HEK293 (cell line): ENCODE data around the gene CYP24A1.

Experiments used
- CTCF ChIA-PET: fragments of 350-600 bp; formaldehyde crosslinking; extraction: SDS; loops from one replicate; lab custom pipeline; 2021; ENCODE audit warnings: antibody characterized with exemption; lab: Yijun Ruan, JAX
- POLR2A ChIA-PET: fragments of 300-600 bp; formaldehyde crosslinking; extraction: SDS; loops from one replicate; lab custom pipeline; 2020; ENCODE audit warnings: antibody characterized with exemption, inconsistent platforms; lab: Yijun Ruan, JAX
- H3K27ac ChIP-seq: fragments of 200-500 bp; sonication (Bioruptor generic); 2 replicates; pipeline ENCODE4 v1.5.1; 2014; ENCODE audit warnings: low read depth, low read length, control low read depth, inconsistent platforms; ENCODE audit errors: extremely low read depth
- H3K36me3 ChIP-seq, 2 experiments: fragments of 200-500 bp in 1 of 2; sonication (Bioruptor generic) in 1 of 2; 1 replicate in 1 of 2; 2 replicates in 1 of 2; pipeline ENCODE4 v1.5.1; 2014 to 2017; ENCODE audit warnings: inconsistent platforms in 2 of 2, low read length in 2 of 2; ENCODE audit not compliant: control insufficient read depth in 2 of 2, insufficient read depth in 1 of 2
- H3K4me1 ChIP-seq: fragments of 200-500 bp; sonication (Bioruptor generic); 2 replicates; pipeline ENCODE4 v1.5.1; 2014; ENCODE audit warnings: mild to moderate bottlenecking, low read length, inconsistent platforms; ENCODE audit not compliant: control insufficient read depth, insufficient read depth
- H3K4me3 ChIP-seq: 2 replicates; pipeline ENCODE4 v1.5.1; 2011; ENCODE audit warnings: low read depth, mild to moderate bottlenecking, control low read depth, low read length, moderate library complexity
- H3K9me3 ChIP-seq: fragments of 200-500 bp; sonication (Bioruptor generic); 2 replicates; pipeline ENCODE4 v1.5.1; 2014; ENCODE audit warnings: low read depth, low read length, inconsistent platforms; ENCODE audit not compliant: control insufficient read depth, insufficient read depth
- GLI4 ChIP-seq: fragments of 450-650 bp; formaldehyde crosslinking; IDR thresholded peaks from 2 replicates; pipeline ENCODE4 v1.5.1; 2016; ENCODE audit warnings: missing biosample characterization, missing genetic modification characterization
- PATZ1 ChIP-seq: fragments of 450-650 bp; formaldehyde crosslinking; IDR thresholded peaks from 2 replicates; pipeline ENCODE4 v1.5.1; 2016; ENCODE audit warnings: missing biosample characterization, missing genetic modification characterization
- REPIN1 ChIP-seq: fragments of 450-650 bp; formaldehyde crosslinking; IDR thresholded peaks from 2 replicates; pipeline ENCODE4 v1.5.1; 2017; ENCODE audit warnings: missing biosample characterization, missing genetic modification characterization, low read depth
- SALL2 ChIP-seq: fragments of 450-650 bp; formaldehyde crosslinking; IDR thresholded peaks from 2 replicates; pipeline ENCODE4 v1.5.0; 2017; ENCODE audit warnings: missing biosample characterization, mild to moderate bottlenecking, missing genetic modification characterization, borderline replicate concordance
- SCRT1 ChIP-seq: fragments of 450-650 bp; formaldehyde crosslinking; IDR thresholded peaks from 2 replicates; pipeline ENCODE4 v1.5.1; 2016; ENCODE audit warnings: missing biosample characterization, missing genetic modification characterization, borderline replicate concordance
- SP7 ChIP-seq: fragments of 450-650 bp; formaldehyde crosslinking; IDR thresholded peaks from 2 replicates; pipeline ENCODE4 v1.5.1; 2016; ENCODE audit warnings: missing biosample characterization, missing genetic modification characterization
- YY1 ChIP-seq: fragments of 450-650 bp; formaldehyde crosslinking; IDR thresholded peaks from 2 replicates; pipeline ENCODE4 v1.5.1; 2018; ENCODE audit warnings: missing biosample characterization, missing genetic modification characterization
- ZBTB10 ChIP-seq: fragments of 450-650 bp; formaldehyde crosslinking; IDR thresholded peaks from 2 replicates; pipeline ENCODE4 v1.5.1; 2016; ENCODE audit warnings: missing biosample characterization, missing genetic modification characterization
- ZBTB20 ChIP-seq: fragments of 450-650 bp; formaldehyde crosslinking; IDR thresholded peaks from 2 replicates; pipeline ENCODE4 v1.5.1; 2016; ENCODE audit warnings: missing biosample characterization, missing genetic modification characterization
- ZNF184 ChIP-seq: fragments of 450-650 bp; IDR thresholded peaks from 2 replicates; pipeline ENCODE4 v1.5.1; 2018; ENCODE audit warnings: missing biosample characterization, mild to moderate bottlenecking, missing genetic modification characterization
- ZNF221 ChIP-seq: fragments of 450-650 bp; formaldehyde crosslinking; IDR thresholded peaks from 2 replicates; pipeline ENCODE4 v1.5.1; 2017; ENCODE audit warnings: missing biosample characterization, missing genetic modification characterization, borderline replicate concordance
- ZNF274 ChIP-seq, 2 experiments: fragments of 200-500 bp in 1 of 2; fragments of 450-650 bp in 1 of 2; sonication (Bioruptor generic) in 1 of 2; formaldehyde crosslinking in 1 of 2; IDR thresholded peaks; 2 replicates each; pipeline versions ENCODE4 v1.5.1 to v1.6.1; 2014 to 2016; ENCODE audit warnings: borderline replicate concordance in 1 of 2, inconsistent platforms in 1 of 2, low read length in 1 of 2, missing biosample characterization in 1 of 2, missing genetic modification characterization in 1 of 2
- ZNF311 ChIP-seq: fragments of 450-650 bp; formaldehyde crosslinking; IDR thresholded peaks from 2 replicates; pipeline ENCODE4 v1.5.1; 2017; ENCODE audit warnings: missing biosample characterization, missing genetic modification characterization, borderline replicate concordance
- ZNF433 ChIP-seq: fragments of 450-650 bp; formaldehyde crosslinking; IDR thresholded peaks from 2 replicates; pipeline ENCODE4 v1.5.1; 2016; ENCODE audit warnings: missing biosample characterization, missing genetic modification characterization, low read depth
- ZNF514 ChIP-seq: fragments of 450-650 bp; formaldehyde crosslinking; IDR thresholded peaks from 2 replicates; pipeline ENCODE4 v1.5.1; 2016; ENCODE audit warnings: missing biosample characterization, missing genetic modification characterization
- ZNF558 ChIP-seq: fragments of 450-650 bp; formaldehyde crosslinking; IDR thresholded peaks from 2 replicates; pipeline ENCODE4 v1.5.1; 2016; ENCODE audit warnings: missing biosample characterization, missing genetic modification characterization
- ZNF571 ChIP-seq: fragments of 450-650 bp; formaldehyde crosslinking; IDR thresholded peaks from 2 replicates; pipeline ENCODE4 v1.5.0; 2017; ENCODE audit warnings: missing biosample characterization, missing genetic modification characterization
- ZNF580 ChIP-seq: fragments of 450-650 bp; formaldehyde crosslinking; IDR thresholded peaks from 2 replicates; pipeline ENCODE4 v1.5.1; 2016; ENCODE audit warnings: missing biosample characterization, missing genetic modification characterization
- ZNF629 ChIP-seq: fragments of 450-650 bp; formaldehyde crosslinking; IDR thresholded peaks from 2 replicates; pipeline ENCODE4 v1.5.1; 2017; ENCODE audit warnings: missing biosample characterization, missing genetic modification characterization
- ZNF660 ChIP-seq: fragments of 450-650 bp; IDR thresholded peaks from 2 replicates; pipeline ENCODE4 v1.5.1; 2018; ENCODE audit warnings: missing biosample characterization, mild to moderate bottlenecking, missing genetic modification characterization
- ZNF664 ChIP-seq: fragments of 450-650 bp; formaldehyde crosslinking; IDR thresholded peaks from 2 replicates; pipeline ENCODE4 v1.5.1; 2016; ENCODE audit warnings: missing biosample characterization, missing genetic modification characterization
- ZNF701 ChIP-seq: fragments of 450-650 bp; formaldehyde crosslinking; IDR thresholded peaks from 2 replicates; pipeline ENCODE4 v1.5.1; 2016; ENCODE audit warnings: missing biosample characterization, missing genetic modification characterization
- ZNF747 ChIP-seq: fragments of 450-650 bp; formaldehyde crosslinking; IDR thresholded peaks from 2 replicates; pipeline ENCODE4 v1.5.1; 2016; ENCODE audit warnings: missing biosample characterization, missing genetic modification characterization
- ZNF777 ChIP-seq: fragments of 450-650 bp; formaldehyde crosslinking; IDR thresholded peaks from 2 replicates; pipeline ENCODE4 v1.5.1; 2017; ENCODE audit warnings: missing biosample characterization, missing genetic modification characterization, borderline replicate concordance
- ZNF837 ChIP-seq: fragments of 450-650 bp; formaldehyde crosslinking; IDR thresholded peaks from 2 replicates; pipeline ENCODE4 v1.5.1; 2016; ENCODE audit warnings: missing biosample characterization, missing genetic modification characterization

Gene CYP24A1

GRCh38 chr20:54170963-54171362, 2.8 kb downstream of the CYP24A1 start:
- ChIA-PET CTCF (interaction anchor here (1.5 to 2.2 kb wide), 2 partner anchors 68 to 74 kb away, joined by 4 to 5 read pairs; no protein-coding TSS in a partner anchor), POLR2A (no interaction called here)
- H3K36me3 ChIP-seq = no peaks in the 10 kb centered on the region
- no peaks in the 10 kb centered on the region for H3K9me3 ChIP-seq
- peaks cover 17% of the 10 kb centered on the region for H3K4me1 ChIP-seq
- H3K27ac ChIP-seq = no peak overlapping the region
- no peak overlapping the region for H3K4me3 ChIP-seq
- peak; percentile 67 for TF ChIP-seq ZNF664 (tag by site-specific recombination)
- TF ChIP-seq ZNF580 (tag by site-specific recombination) = peak; percentile 45; the same call in 1 of the 2 replicates
- TF ChIP-seq ZNF433 = no peak

- POLR2A ChIA-PET = no interaction called here
- no peak for TF ChIP-seq ZNF514 (tag by site-specific recombination)
- TF ChIP-seq ZNF184 (tag by site-specific recombination) = no peak
- no peak for TF ChIP-seq ZBTB10
- no peak for TF ChIP-seq ZNF701 (tag by site-specific recombination)
- no peak for TF ChIP-seq PATZ1
- TF ChIP-seq SCRT1 (tag by site-specific recombination) = no peak
- TF ChIP-seq ZBTB20 (tag by site-specific recombination) = no peak
- no peak for TF ChIP-seq ZNF747
- no peak for TF ChIP-seq ZNF274 (IDR thresholded peaks at IDR 0.05; ENCODE audit: low read length)
- no peak for TF ChIP-seq ZNF274 (tag by site-specific recombination; IDR thresholded peaks at IDR 0.05; ENCODE audit: borderline replicate concordance)
- no peak for TF ChIP-seq ZNF580 (tag by site-specific recombination)
- Histone ChIP-seq H3K9me3 (no peaks in the 10 kb centered on the region), H3K36me3 (no peaks in the 10 kb centered on the region), H3K4me1 (peaks cover 17% of the 10 kb centered on the region), H3K4me3 (no peak overlapping the region), H3K27ac (no peak overlapping the region)
- CTCF ChIA-PET = interaction anchor here (1.0 to 2.2 kb wide), 4 partner anchors 15 to 73 kb away, joined by 4 to 7 read pairs (median 5); no protein-coding TSS in a partner anchor
Measured at GRCh38 chr20:54170026-54170471, 3.7 kb downstream of the CYP24A1 start.

GRCh38 chr20:54168961-54169862, 4.6 kb downstream of the CYP24A1 start:
- Histone ChIP-seq H3K9me3 (no peaks in the 10 kb centered on the region), H3K27ac (no peak overlapping the region), H3K4me1 (peaks cover 17% of the 10 kb centered on the region), H3K4me3 (no peak overlapping the region), H3K36me3 (no peaks in the 10 kb centered on the region)
- POLR2A ChIA-PET = no interaction called here
- CTCF ChIA-PET = interaction anchor here (1.0 to 2.2 kb wide), 5 partner anchors 14 to 72 kb away, joined by 4 to 7 read pairs (median 5); no protein-coding TSS in a partner anchor
- TF ChIP-seq ZNF558 (tag by site-specific recombination) (no peak), YY1 (no peak), ZNF629 (peak; percentile 64; the same call in 1 of the 2 replicates), ZNF837 (tag by site-specific recombination) (no peak), ZNF777 (tag by site-specific recombination) (no peak), GLI4 (tag by site-specific recombination) (no peak), ZNF571 (tag by site-specific recombination) (no peak), ZNF660 (tag by site-specific recombination) (no peak), SP7 (tag by site-specific recombination) (peak; percentile 85; the same call in 1 of the 2 replicates), SALL2 (tag by site-specific recombination) (no peak), ZNF433 (no peak), ZNF701 (tag by site-specific recombination) (no peak), ZNF221 (tag by site-specific recombination) (no peak), REPIN1 (tag by site-specific recombination) (no peak), ZNF311 (tag by site-specific recombination) (no peak)
